K562 (cell line): Measurements from ENCODE around the gene MTERF4. TPM values are rescaled to one million over a fixed set of nuclear protein-coding genes. Genes with fewer than 3 reads are reported as not detected.

Source experiments
- CXXC5 ChIP-seq: fragments of 250-450 bp; sonication (Bioruptor Pico); IDR thresholded peaks from 2 replicates; pipeline ENCODE4 v1.8.0; 2022; ENCODE audit warnings: inconsistent platforms, mild to moderate bottlenecking, moderate library complexity
- HNRNPL ChIP-seq: fragments of 200-400 bp; formaldehyde crosslinking; IDR thresholded peaks from 2 replicates; pipeline ENCODE4 v1.6.1; 2017; ENCODE audit warnings: low read depth, mild to moderate bottlenecking, low read length
- JUND ChIP-seq, 2 experiments: IDR thresholded peaks; 2 replicates in 1 of 2; 3 replicates in 1 of 2; pipeline ENCODE4 v1.6.1; 2011; ENCODE audit warnings: borderline replicate concordance in 2 of 2, low read depth in 2 of 2, low read length in 2 of 2, improper control_type of control experiment in 1 of 2, missing biosample characterization in 1 of 2, missing genetic modification characterization in 1 of 2, missing genetic modification reagents in 1 of 2
- MITF ChIP-seq: IDR thresholded peaks from 2 replicates; pipeline ENCODE4 v1.6.1; 2014; ENCODE audit warnings: antibody characterized with exemption
- MXI1 ChIP-seq: IDR thresholded peaks from 2 replicates; pipeline ENCODE4 v1.6.1; 2011; ENCODE audit warnings: low read depth, mild to moderate bottlenecking, improper control_type of control experiment, low read length
- NCOR1 ChIP-seq: fragments of 450-650 bp; IDR thresholded peaks from 2 replicates; pipeline ENCODE4 v1.6.1; 2016; ENCODE audit warnings: mild to moderate bottlenecking, moderate library complexity
- NR2C2 ChIP-seq, 2 experiments: fragments of 200-800 bp in 1 of 2; sonication (Bioruptor generic) in 1 of 2; sonication (generic) in 1 of 2; formaldehyde crosslinking in 1 of 2; IDR thresholded peaks; 2 replicates each; pipeline versions ENCODE4 v1.6.1 to v1.8.0; 2016 to 2022; ENCODE audit warnings: mild to moderate bottlenecking in 1 of 2, missing compliant biosample characterization in 1 of 2, missing genetic modification characterization in 1 of 2, missing genetic modification reagents in 1 of 2
- NUFIP1 ChIP-seq: fragments of 450-650 bp; IDR thresholded peaks from 2 replicates; pipeline ENCODE4 v1.6.1; 2018; ENCODE audit not compliant: partially characterized antibody
- SMAD2 ChIP-seq: fragments of 150-350 bp; IDR thresholded peaks from 2 replicates; pipeline ENCODE4 v1.6.1; 2014; ENCODE audit warnings: low read depth, mild to moderate bottlenecking, low read length
- U2AF2 ChIP-seq: fragments of 200-400 bp; formaldehyde crosslinking; optimal IDR thresholded peaks from 2 replicates; pipeline ENCODE3; 2017; ENCODE audit warnings: low read depth, mild to moderate bottlenecking, low read length
- XRCC4 ChIP-seq: IDR thresholded peaks from one replicate; pipeline ENCODE4 v1.6.1; 2011; ENCODE audit not compliant: insufficient read depth, insufficient read length; ENCODE audit errors: extremely low read depth
- ZNF12 ChIP-seq: sonication (generic); formaldehyde crosslinking; IDR thresholded peaks from 2 replicates; pipeline ENCODE4 v1.4.0; 2020; ENCODE audit warnings: mild to moderate bottlenecking, missing genetic modification reagents
- polyA plus RNA-seq, 8 experiments: library from polyadenylated mRNA; depleted of rRNA in 4 of 8; stranded (reverse) in 5 of 8; unstranded in 3 of 8; fragments of >200 nt; fragmentation: Nextera tagmentation in 2 of 8; fragmentation: Illumina TruSeq in 1 of 8; extraction: Ambion mirVana in 2 of 8; extraction: Trizol in 1 of 8; gene quantifications; 2 replicates each; pipeline versions ENCODE4 v1.2.1 to v1.2.3, GENCODE V29; 2011 to 2014; ENCODE audit warnings: inconsistent platforms in 1 of 8, missing spikeins in 1 of 8
- total RNA-seq, 7 experiments: library from RNA; depleted of rRNA in 6 of 7; stranded (reverse); fragments of >200 nt in 6 of 7; fragmentation: Illumina TruSeq in 2 of 7; extraction: Trizol in 2 of 7; gene quantifications; 2 replicates each; pipeline versions ENCODE4 v1.2.1 to v1.2.3, GENCODE V29; 2011 to 2021; ENCODE audit warnings: low replicate concordance in 1 of 7
- TF ChIP-seq, protein P1 (sequence below): fragments of 250-450 bp; sonication (Bioruptor Pico); IDR thresholded peaks from 2 replicates; pipeline ENCODE4 v1.8.0; 2022; ENCODE audit warnings: inconsistent platforms, mild to moderate bottlenecking, moderate library complexity, borderline replicate concordance
- TF ChIP-seq, protein P2 (sequence below): fragments of 450-650 bp; IDR thresholded peaks from one replicate; pipeline ENCODE4 v1.6.1; 2018; ENCODE audit warnings: mild to moderate bottlenecking, moderate library complexity; ENCODE audit not compliant: partially characterized antibody

Gene MTERF4
- total and polyA plus RNA-seq, 9 of the 15 experiments (the other 6 are each of a cell fraction or from before 2014, with no cell fraction given) = 15.3 to 29.6 (median 21.2) TPM

DNA sequence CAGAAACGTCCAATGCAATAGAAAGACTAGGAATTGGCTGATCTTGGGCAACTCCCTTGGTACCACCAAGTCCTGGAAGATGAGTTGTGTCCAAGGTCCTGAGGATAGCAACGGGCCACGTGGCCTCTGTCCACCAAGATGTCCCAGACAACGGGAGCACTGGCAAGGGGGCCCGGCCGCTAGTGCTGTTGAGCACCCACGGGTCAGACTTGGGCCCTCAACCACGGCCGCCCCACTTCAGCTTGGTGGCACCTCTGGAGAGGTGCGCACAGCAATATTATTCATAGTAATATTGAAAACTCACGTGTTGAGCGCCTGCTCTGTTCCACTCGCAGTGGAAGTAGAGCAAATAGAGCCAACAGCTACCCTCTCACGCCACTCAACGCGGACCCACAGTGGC lies 28.2 kb upstream of the MTERF4 start (continued):
- TF ChIP-seq HNRNPL (no peak), NUFIP1 (no peak), CXXC5 (CRISPR knock-in tag) (no peak), SMAD2 (no peak), XRCC4 (no peak), ZNF12 (CRISPR knock-in tag) (no peak), MXI1 (no peak), NR2C2 (CRISPR knock-in tag; IDR thresholded peaks at IDR 0.05) (no peak), NR2C2 (tag; IDR thresholded peaks at IDR 0.05) (no peak), U2AF2 (no peak), MITF (no peak), JUND (IDR thresholded peaks at IDR 0.05; ENCODE audit: borderline replicate concordance, low read depth, low read length) (no peak), JUND (tag; IDR thresholded peaks at IDR 0.05; ENCODE audit: borderline replicate concordance, low read depth, low read length) (no peak), NCOR1 (no peak)
- TF ChIP-seq, protein P1, sequence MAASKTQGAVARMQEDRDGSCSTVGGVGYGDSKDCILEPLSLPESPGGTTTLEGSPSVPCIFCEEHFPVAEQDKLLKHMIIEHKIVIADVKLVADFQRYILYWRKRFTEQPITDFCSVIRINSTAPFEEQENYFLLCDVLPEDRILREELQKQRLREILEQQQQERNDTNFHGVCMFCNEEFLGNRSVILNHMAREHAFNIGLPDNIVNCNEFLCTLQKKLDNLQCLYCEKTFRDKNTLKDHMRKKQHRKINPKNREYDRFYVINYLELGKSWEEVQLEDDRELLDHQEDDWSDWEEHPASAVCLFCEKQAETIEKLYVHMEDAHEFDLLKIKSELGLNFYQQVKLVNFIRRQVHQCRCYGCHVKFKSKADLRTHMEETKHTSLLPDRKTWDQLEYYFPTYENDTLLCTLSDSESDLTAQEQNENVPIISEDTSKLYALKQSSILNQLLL (CRISPR knock-in tag) = no peak
- TF ChIP-seq, protein P2, sequence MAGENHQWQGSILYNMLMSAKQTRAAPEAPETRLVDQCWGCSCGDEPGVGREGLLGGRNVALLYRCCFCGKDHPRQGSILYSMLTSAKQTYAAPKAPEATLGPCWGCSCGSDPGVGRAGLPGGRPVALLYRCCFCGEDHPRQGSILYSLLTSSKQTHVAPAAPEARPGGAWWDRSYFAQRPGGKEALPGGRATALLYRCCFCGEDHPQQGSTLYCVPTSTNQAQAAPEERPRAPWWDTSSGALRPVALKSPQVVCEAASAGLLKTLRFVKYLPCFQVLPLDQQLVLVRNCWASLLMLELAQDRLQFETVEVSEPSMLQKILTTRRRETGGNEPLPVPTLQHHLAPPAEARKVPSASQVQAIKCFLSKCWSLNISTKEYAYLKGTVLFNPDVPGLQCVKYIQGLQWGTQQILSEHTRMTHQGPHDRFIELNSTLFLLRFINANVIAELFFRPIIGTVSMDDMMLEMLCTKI = no peak
